ENCODE results near the gene FABP7. TPM values are rescaled to one million over a fixed set of nuclear protein-coding genes. Genes with fewer than 3 reads are reported as not detected.

The FABP7 gene
- total and polyA plus RNA-seq, 2 of the 13 experiments (the other 11 are each of a cell fraction or from before 2014, with no cell fraction given) = not detected

DNA sequence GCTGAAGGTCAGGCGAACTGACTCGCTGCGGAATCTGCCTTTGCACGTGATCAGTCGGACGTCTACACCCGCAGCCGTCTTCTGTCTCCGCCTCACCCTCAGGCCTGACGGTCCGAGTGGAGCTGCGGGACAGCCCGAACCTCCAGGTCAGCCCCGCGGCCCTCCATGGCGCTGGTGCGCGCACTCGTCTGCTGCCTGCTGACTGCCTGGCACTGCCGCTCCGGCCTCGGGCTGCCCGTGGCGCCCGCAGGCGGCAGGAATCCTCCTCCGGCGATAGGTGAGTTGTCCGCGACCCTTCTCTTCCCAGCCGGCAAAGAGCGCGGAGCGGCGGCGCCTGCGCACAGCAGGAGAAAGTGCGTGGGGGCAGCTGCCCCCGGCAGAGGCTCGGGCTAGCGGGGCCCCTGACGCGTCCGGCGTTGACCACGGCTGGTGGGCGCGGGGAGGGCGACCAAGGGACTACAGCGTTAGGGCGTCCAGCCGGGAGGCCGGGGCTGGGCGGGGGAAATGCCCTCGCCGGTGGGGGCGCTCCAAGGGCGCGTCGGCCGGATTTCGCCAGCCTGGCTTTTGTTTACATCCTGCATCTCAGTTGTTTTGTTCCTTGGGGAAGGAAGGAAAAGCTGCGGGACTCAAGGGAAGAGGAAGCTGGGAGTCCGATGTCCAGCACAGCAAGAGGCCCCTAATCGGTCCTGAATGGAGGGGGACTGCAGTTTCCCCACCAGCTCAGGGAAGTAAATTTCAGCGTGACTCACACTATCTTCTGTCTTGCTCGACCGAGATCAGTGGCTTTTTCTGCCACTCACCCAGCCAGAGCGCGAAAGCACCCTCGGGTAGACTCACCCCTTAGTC lies 9.9 kb downstream of the FABP7 start, which contains the start of gene SMPDL3A (continued):
- TF ChIP-seq GATAD1 (CRISPR knock-in tag; IDR thresholded peaks at IDR 0.05) (peak; percentile 75), BHLHE40 (IDR thresholded peaks at IDR 0.05; ENCODE audit: low read length) (peak; percentile 89), ZNF160 (CRISPR knock-in tag; IDR thresholded peaks at IDR 0.05) (peak; percentile 89), TARDBP (CRISPR knock-in tag; IDR thresholded peaks at IDR 0.05) (peak; percentile 96), ZNF20 (CRISPR knock-in tag; IDR thresholded peaks at IDR 0.05) (no peak), ZKSCAN8 (CRISPR knock-in tag; IDR thresholded peaks at IDR 0.05; ENCODE audit: borderline replicate concordance) (0 out of 2 replicates have a peak, but pooled peaks have one; percentile 43), TCF12 (IDR thresholded peaks at IDR 0.05) (no peak), TCF12 (CRISPR knock-in tag; IDR thresholded peaks at IDR 0.05) (peak; percentile 59; the same call in 1 of the 2 replicates), TBX2 (CRISPR knock-in tag; IDR thresholded peaks at IDR 0.05; ENCODE audit: borderline replicate concordance) (peak; percentile 96), BRCA1 (CRISPR knock-in tag; IDR thresholded peaks at IDR 0.05) (peak; percentile 81; the same call in 1 of the 2 replicates), ZFP36L2 (CRISPR knock-in tag; IDR thresholded peaks at IDR 0.05) (no peak; the same call in 1 of the 2 replicates), HNRNPH1 (optimal IDR thresholded peaks at IDR 0.05; ENCODE audit: low read depth, low read length) (no peak), ZNF468 (CRISPR knock-in tag; IDR thresholded peaks at IDR 0.05) (peak; percentile 63; the same call in 1 of the 2 replicates), CCAR2 (optimal IDR thresholded peaks at IDR 0.05; ENCODE audit: low read depth, low read length) (no peak), HOXA7 (CRISPR knock-in tag; IDR thresholded peaks at IDR 0.05) (no peak), TBX3 (IDR thresholded peaks at IDR 0.05; ENCODE audit: borderline replicate concordance) (0 out of 2 replicates have a peak, but pooled peaks have one; percentile 16)
- TF ChIP-seq, protein P1, sequence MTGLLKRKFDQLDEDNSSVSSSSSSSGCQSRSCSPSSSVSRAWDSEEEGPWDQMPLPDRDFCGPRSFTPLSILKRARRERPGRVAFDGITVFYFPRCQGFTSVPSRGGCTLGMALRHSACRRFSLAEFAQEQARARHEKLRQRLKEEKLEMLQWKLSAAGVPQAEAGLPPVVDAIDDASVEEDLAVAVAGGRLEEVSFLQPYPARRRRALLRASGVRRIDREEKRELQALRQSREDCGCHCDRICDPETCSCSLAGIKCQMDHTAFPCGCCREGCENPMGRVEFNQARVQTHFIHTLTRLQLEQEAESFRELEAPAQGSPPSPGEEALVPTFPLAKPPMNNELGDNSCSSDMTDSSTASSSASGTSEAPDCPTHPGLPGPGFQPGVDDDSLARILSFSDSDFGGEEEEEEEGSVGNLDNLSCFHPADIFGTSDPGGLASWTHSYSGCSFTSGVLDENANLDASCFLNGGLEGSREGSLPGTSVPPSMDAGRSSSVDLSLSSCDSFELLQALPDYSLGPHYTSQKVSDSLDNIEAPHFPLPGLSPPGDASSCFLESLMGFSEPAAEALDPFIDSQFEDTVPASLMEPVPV (CRISPR knock-in tag; IDR thresholded peaks at IDR 0.05) = peak; percentile 98
- TF ChIP-seq, protein P2, sequence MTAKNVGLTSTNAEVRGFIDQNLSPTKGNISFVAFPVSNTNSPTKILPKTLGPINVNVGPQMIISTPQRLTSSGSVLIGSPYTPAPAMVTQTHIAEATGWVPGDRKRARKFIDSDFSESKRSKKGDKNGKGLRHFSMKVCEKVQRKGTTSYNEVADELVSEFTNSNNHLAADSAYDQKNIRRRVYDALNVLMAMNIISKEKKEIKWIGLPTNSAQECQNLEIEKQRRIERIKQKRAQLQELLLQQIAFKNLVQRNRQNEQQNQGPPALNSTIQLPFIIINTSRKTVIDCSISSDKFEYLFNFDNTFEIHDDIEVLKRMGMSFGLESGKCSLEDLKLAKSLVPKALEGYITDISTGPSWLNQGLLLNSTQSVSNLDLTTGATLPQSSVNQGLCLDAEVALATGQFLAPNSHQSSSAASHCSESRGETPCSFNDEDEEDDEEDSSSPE (CRISPR knock-in tag; IDR thresholded peaks at IDR 0.05) = peak; percentile 78
- TF ChIP-seq, protein P3, sequence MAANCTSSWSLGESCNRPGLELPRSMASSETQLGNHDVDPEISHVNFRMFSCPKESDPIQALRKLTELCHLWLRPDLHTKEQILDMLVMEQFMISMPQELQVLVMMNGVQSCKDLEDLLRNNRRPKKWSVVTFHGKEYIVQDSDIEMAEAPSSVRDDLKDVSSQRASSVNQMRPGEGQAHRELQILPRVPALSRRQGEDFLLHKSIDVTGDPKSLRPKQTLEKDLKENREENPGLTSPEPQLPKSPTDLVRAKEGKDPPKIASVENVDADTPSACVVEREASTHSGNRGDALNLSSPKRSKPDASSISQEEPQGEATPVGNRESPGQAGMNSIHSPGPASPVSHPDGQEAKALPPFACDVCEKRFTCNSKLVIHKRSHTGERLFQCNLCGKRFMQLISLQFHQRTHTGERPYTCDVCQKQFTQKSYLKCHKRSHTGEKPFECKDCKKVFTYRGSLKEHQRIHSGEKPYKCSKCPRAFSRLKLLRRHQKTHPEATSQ (CRISPR knock-in tag; IDR thresholded peaks at IDR 0.05; ENCODE audit: borderline replicate concordance) = peak; percentile 89
- TF ChIP-seq, protein P4, sequence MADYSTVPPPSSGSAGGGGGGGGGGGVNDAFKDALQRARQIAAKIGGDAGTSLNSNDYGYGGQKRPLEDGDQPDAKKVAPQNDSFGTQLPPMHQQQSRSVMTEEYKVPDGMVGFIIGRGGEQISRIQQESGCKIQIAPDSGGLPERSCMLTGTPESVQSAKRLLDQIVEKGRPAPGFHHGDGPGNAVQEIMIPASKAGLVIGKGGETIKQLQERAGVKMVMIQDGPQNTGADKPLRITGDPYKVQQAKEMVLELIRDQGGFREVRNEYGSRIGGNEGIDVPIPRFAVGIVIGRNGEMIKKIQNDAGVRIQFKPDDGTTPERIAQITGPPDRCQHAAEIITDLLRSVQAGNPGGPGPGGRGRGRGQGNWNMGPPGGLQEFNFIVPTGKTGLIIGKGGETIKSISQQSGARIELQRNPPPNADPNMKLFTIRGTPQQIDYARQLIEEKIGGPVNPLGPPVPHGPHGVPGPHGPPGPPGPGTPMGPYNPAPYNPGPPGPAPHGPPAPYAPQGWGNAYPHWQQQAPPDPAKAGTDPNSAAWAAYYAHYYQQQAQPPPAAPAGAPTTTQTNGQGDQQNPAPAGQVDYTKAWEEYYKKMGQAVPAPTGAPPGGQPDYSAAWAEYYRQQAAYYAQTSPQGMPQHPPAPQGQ (CRISPR knock-in tag; IDR thresholded peaks at IDR 0.05; ENCODE audit: borderline replicate concordance) = no peak
- TF ChIP-seq, protein P5, sequence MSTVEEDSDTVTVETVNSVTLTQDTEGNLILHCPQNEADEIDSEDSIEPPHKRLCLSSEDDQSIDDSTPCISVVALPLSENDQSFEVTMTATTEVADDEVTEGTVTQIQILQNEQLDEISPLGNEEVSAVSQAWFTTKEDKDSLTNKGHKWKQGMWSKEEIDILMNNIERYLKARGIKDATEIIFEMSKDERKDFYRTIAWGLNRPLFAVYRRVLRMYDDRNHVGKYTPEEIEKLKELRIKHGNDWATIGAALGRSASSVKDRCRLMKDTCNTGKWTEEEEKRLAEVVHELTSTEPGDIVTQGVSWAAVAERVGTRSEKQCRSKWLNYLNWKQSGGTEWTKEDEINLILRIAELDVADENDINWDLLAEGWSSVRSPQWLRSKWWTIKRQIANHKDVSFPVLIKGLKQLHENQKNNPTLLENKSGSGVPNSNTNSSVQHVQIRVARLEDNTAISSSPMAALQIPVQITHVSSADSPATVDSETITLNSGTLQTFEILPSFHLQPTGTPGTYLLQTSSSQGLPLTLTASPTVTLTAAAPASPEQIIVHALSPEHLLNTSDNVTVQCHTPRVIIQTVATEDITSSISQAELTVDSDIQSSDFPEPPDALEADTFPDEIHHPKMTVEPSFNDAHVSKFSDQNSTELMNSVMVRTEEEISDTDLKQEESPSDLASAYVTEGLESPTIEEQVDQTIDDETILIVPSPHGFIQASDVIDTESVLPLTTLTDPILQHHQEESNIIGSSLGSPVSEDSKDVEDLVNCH (CRISPR knock-in tag; IDR thresholded peaks at IDR 0.05) = no peak
